Upper lobe of left lung (tissue), 6 donors: Measurements from ENCODE around the gene RPRD1A. TPM values are rescaled to one million over a fixed set of nuclear protein-coding genes. Genes with fewer than 3 reads are reported as not detected.
"Not testable (repeated sequence)": the region's sequence is repeated elsewhere in the genome, so short reads cannot be mapped to it uniquely, and the experiment has no call there.

Source experiments
- ATAC-seq, 2 donors: fragments of 200-7000 bp; cut with Tn5 transposase; one replicate each; pipeline ENCODE4 v1.9.1; 2022; ENCODE audit warnings: mild to moderate bottlenecking in 2 of 2, moderate library complexity in 2 of 2; ENCODE audit not compliant: low FRiP score in 2 of 2
- DNase-seq, 2 donors: peaks; one replicate each; pipeline ENCODE4 v3.0.0-alpha.2; 2019 to 2020
- H3K27ac ChIP-seq, 4 donors: fragments of 200-600 bp; sonication (generic); one replicate each; pipeline ENCODE4 v1.5.1; 2016 to 2019
- H3K27me3 ChIP-seq, 4 donors: fragments of 200-600 bp; sonication (generic); one replicate each; pipeline ENCODE4 v1.5.1; 2017 to 2019
- H3K36me3 ChIP-seq, 4 donors: fragments of 200-600 bp; sonication (generic); one replicate each; pipeline ENCODE4 v1.5.1; 2016 to 2019
- H3K4me1 ChIP-seq, 4 donors: fragments of 200-600 bp; sonication (generic); one replicate each; pipeline ENCODE4 v1.5.1; 2018 to 2019
- H3K4me3 ChIP-seq, 4 donors: fragments of 200-600 bp; sonication (generic); one replicate each; pipeline ENCODE4 v1.5.1; 2017 to 2019; ENCODE audit warnings: mild to moderate bottlenecking in 2 of 4, moderate library complexity in 1 of 4
- H3K9me3 ChIP-seq, 4 donors: fragments of 200-600 bp; sonication (generic); one replicate each; pipeline ENCODE4 v1.5.1; 2018 to 2019
- EP300 ChIP-seq, 4 donors: sonication (generic); formaldehyde crosslinking; IDR thresholded peaks; one replicate each; pipeline ENCODE4 v1.5.1; 2017; ENCODE audit warnings: antibody characterized with exemption in 4 of 4, control low read depth in 2 of 4
- POLR2A ChIP-seq, 4 donors: fragments of 450-650 bp; IDR thresholded peaks; one replicate each; pipeline ENCODE4 v1.5.1; 2016 to 2017; ENCODE audit warnings: antibody characterized with exemption in 4 of 4, mild to moderate bottlenecking in 2 of 4
- POLR2AphosphoS5 ChIP-seq, 2 donors: sonication (generic); formaldehyde crosslinking; IDR thresholded peaks; one replicate each; pipeline ENCODE4 v1.5.1; 2017; ENCODE audit warnings: antibody characterized with exemption in 2 of 2
- WGBS, 2 donors: methylation state at CpG; one replicate each; pipeline ENCODE4 v1.1.5; 2017 to 2018; 5-methylcytosine and 5-hydroxymethylcytosine counted together
- total RNA-seq, 6 donors: library from RNA; depleted of rRNA in 4 of 6; stranded (reverse); fragments of >200 nt in 4 of 6; gene quantifications; one replicate each; pipeline versions ENCODE4 v1.1.0 to v1.2.1, GENCODE V29; 2016 to 2021
- TF ChIP-seq, protein P1 (sequence below), 6 experiments: fragments of 450-650 bp in 4 of 6; fragments of 200-600 bp in 2 of 6; sonication (generic) in 2 of 6; IDR thresholded peaks; one replicate each; pipeline ENCODE4 v1.5.1; 2016 to 2019; ENCODE audit warnings: antibody characterized with exemption in 6 of 6
- donor health status: DM: no; HTN: no; CAD: no; lungs with moderate emphysema.
- donor health status: DM: no; HTN: yes; CAD: no; lungs with severe emphysema.

The RPRD1A gene
- total RNA-seq, 6 donors from 2014 or later = 30.6 to 84.4 (median 44.3) TPM

DNA sequence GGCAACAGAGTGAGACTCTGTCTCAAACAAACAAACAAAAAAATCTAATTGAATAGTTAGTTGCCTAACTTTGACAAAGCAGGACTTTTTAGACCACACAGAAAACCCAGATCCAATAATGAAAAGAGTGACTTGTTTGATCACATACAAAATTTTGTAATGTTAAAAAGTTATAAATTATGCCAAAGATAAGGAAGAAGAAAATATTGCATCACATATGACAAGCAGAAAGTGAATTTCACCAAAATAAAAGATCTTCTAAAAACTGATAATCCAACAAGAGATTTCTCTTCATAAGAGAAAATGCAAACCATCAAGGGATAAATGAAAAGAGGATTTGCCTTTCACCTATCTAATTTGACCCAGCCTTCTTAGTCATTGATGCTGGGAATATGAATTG lies 97.7 kb downstream of the RPRD1A start:
- H3K4me1 ChIP-seq = peaks cover 18 to 21% (median 20%) of the 10 kb centered on the region in 4 donors
- H3K36me3 ChIP-seq = peaks cover 0 to 6% (median 0%) of the 10 kb centered on the region in 4 donors
- DNase-seq (no peak), ATAC-seq (no peak)
- H3K9me3 ChIP-seq = no peaks in the 10 kb centered on the region
- no peak overlapping the region for H3K27ac ChIP-seq
- no peaks in the 10 kb centered on the region for H3K27me3 ChIP-seq
- TF ChIP-seq POLR2AphosphoS5 (IDR thresholded peaks at IDR 0.05) (no peak), POLR2A (IDR thresholded peaks at IDR 0.05) (no peak), EP300 (IDR thresholded peaks at IDR 0.05) (no peak)
- TF ChIP-seq, protein P1, sequence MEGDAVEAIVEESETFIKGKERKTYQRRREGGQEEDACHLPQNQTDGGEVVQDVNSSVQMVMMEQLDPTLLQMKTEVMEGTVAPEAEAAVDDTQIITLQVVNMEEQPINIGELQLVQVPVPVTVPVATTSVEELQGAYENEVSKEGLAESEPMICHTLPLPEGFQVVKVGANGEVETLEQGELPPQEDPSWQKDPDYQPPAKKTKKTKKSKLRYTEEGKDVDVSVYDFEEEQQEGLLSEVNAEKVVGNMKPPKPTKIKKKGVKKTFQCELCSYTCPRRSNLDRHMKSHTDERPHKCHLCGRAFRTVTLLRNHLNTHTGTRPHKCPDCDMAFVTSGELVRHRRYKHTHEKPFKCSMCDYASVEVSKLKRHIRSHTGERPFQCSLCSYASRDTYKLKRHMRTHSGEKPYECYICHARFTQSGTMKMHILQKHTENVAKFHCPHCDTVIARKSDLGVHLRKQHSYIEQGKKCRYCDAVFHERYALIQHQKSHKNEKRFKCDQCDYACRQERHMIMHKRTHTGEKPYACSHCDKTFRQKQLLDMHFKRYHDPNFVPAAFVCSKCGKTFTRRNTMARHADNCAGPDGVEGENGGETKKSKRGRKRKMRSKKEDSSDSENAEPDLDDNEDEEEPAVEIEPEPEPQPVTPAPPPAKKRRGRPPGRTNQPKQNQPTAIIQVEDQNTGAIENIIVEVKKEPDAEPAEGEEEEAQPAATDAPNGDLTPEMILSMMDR (IDR thresholded peaks at IDR 0.05) = no peak
- no peak overlapping the region for H3K4me3 ChIP-seq

DNA sequence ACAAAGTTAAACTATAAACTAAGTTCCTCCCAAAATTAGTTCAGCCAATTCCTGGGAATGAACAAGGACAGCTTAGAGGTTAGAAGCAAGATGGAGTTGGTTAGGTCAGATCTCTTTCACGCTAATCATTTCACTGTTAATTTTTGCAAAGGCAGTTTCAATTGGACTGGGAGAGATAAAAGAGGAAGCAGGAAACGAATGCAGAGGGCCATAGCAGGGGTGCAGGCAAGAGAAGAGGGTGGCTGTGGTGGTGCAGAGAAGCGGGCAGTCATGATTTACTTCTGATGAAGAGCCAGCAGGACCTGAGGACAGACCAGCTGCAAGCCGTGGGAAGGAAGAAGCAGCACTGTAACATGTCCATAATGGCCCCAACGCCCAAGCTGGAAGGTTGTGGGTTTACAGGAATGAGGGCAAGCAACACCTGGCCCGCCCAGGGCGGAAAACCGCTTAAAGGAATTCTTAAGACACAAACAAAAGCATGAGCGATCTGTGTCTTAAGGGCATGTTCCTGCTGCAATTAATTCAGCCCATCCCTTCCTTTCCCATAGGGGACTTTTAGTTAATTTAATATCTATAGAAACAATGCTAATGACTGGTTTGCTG lies 99.0 kb downstream of the RPRD1A start:
- Histone ChIP-seq H3K36me3 (no peaks in the 10 kb centered on the region), H3K27me3 (no peaks in the 10 kb centered on the region), H3K27ac (no peak overlapping the region), H3K9me3 (no peaks in the 10 kb centered on the region), H3K4me1 (peaks cover 9 to 13% (median 11%) of the 10 kb centered on the region in 4 donors), H3K4me3 (no peak overlapping the region)
- TF ChIP-seq EP300 (IDR thresholded peaks at IDR 0.05) = no peak
- TF ChIP-seq, protein P1 (IDR thresholded peaks at IDR 0.05) = no peak
- no peak for TF ChIP-seq POLR2A (IDR thresholded peaks at IDR 0.05)
- TF ChIP-seq POLR2AphosphoS5 (IDR thresholded peaks at IDR 0.05) = no peak
- DNase-seq = no peak
- ATAC-seq = no peak
- WGBS, 2 donors = 79 to 85% methylated on average over 9 of the region's 9 CpGs

DNA sequence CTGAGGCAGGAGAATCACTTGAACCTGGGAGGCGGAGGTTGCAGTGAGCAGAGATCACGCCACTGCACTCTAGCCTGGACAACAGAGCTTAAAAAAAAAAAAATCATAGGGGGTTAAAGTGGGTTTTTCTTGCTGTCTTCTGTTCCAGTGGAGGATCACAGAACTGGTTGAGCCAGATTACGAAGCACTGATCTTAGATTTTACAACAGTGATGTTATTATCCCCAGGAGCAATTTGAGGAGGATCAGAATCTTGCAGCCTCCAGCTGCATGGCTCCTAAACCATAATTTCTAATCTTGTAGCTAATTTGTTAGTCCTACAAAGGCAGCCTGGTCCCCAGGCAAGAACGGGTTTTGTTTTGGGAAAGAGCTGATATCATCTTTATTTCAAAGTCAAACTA lies 99.5 kb downstream of the RPRD1A start:
- not testable (repeated sequence) for H3K4me3 ChIP-seq, H3K9me3 ChIP-seq, ATAC-seq, H3K36me3 ChIP-seq, H3K4me1 ChIP-seq, DNase-seq, H3K27ac ChIP-seq, H3K27me3 ChIP-seq
- 84 to 91% methylated on average over 4 of the region's 4 CpGs for WGBS, 2 donors

DNA sequence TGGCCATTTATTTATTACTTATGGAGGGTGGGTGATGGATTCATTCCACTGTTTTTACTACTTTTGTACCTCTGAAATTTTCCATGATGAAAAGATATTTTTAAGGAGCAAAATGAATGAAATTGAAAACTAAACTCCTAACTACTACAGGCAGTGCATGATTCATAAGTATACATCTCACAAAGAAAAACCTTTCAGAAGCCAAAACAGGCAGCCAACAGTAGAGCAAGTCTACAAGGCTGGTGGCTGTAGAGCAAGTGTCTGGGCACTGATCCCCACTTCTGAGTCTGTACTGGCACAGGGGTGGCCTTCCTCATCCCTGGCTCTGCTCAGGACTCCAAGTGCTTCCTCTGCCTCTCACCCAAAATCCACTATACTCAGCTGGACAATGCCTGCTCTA lies 103.0 kb downstream of the RPRD1A start:
- ATAC-seq = no peak
- no peak for TF ChIP-seq POLR2A (IDR thresholded peaks at IDR 0.05)
- TF ChIP-seq EP300 (IDR thresholded peaks at IDR 0.05) = no peak
- TF ChIP-seq, protein P1 (IDR thresholded peaks at IDR 0.05) = no peak
- TF ChIP-seq POLR2AphosphoS5 (IDR thresholded peaks at IDR 0.05) = no peak
- H3K9me3 ChIP-seq = peaks cover 0 to 5% (median 0%) of the 10 kb centered on the region in 4 donors
- no peak for DNase-seq
- no peaks in the 10 kb centered on the region for H3K36me3 ChIP-seq
- H3K4me1 ChIP-seq = no peaks in the 10 kb centered on the region
- no peak overlapping the region for H3K27ac ChIP-seq
- H3K27me3 ChIP-seq = no peaks in the 10 kb centered on the region
- no peak overlapping the region for H3K4me3 ChIP-seq

DNA sequence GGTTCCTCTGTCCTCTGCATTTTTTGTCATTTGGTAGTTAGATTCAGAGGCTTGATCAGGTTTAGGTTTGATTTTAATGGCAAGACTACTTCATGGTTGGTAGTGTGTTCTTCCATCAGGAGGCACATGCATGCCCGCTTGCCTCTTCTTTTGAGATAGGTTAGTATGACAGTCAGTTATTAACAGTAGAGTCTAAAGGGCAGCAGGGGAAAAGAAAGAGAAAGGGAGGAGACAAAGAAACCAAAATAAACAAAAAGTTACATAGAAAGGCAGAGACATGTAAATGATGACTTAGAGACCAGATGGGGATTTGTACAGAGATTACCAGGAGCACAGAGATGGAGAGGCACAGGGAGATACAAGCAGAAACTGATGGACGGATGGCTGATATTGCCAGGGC lies 105.0 kb downstream of the RPRD1A start:
- 92 to 100% methylated on average over 2 of the region's 2 CpGs for WGBS, 2 donors
- ATAC-seq = no peak
- no peak overlapping the region for H3K4me3 ChIP-seq

More for the DNA sequence above, 105.0 kb downstream of the RPRD1A start:
- Histone ChIP-seq H3K27me3 (no peaks in the 10 kb centered on the region), H3K27ac (no peak overlapping the region), H3K36me3 (no peaks in the 10 kb centered on the region), H3K4me1 (no peaks in the 10 kb centered on the region), H3K9me3 (peaks cover 0 to 5% (median 0%) of the 10 kb centered on the region in 4 donors)
- TF ChIP-seq, protein P1 (IDR thresholded peaks at IDR 0.05) = no peak
- TF ChIP-seq POLR2A (IDR thresholded peaks at IDR 0.05) (no peak), POLR2AphosphoS5 (IDR thresholded peaks at IDR 0.05) (no peak), EP300 (IDR thresholded peaks at IDR 0.05) (no peak)
- no peak for DNase-seq
